Activated naive CD8-positive, alpha-beta T cell treated with anti-CD3 and anti-CD28 coated beads, Interleukin-2, amount 50 U/mL, for 16 hours (primary cell): Measurements from ENCODE around the gene ZNF423.
"Not testable (repeated sequence)": the region's sequence is repeated elsewhere in the genome, so short reads cannot be mapped to it uniquely, and the experiment has no call there.

Source experiments
- DNase-seq: peaks from one replicate; pipeline ENCODE4 v3.0.0-alpha.2; 2020; ENCODE audit warnings: low read depth, low spot score

The ZNF423 gene

DNA sequence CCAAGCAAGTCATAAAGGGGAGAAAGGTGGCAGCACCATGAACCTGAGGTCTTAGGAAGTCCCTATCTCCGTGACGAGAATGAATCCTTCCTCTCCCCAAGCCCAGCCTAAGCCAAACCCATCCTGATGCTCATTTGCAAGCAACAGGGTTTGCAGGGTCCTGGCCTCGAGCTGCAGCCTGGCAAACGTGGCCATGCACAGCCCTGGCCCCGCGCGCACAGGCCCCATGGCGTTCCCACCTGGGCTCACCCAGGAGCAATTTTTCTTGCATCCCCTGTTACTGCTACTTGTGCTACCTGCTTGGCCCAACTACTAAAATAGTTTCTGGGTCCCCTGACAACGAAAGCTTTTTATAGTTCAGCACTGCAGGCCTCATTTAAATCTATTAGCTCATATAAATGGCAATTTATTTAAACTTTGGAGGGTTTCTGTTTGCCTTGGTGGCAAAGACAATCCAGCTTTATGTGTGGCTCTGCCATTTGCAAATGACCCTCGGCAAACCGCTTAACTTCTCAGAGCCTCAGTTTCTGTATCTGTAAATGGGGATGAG, 340.8 kb downstream of the ZNF423 start:
- DNase-seq, result no peak

DNA sequence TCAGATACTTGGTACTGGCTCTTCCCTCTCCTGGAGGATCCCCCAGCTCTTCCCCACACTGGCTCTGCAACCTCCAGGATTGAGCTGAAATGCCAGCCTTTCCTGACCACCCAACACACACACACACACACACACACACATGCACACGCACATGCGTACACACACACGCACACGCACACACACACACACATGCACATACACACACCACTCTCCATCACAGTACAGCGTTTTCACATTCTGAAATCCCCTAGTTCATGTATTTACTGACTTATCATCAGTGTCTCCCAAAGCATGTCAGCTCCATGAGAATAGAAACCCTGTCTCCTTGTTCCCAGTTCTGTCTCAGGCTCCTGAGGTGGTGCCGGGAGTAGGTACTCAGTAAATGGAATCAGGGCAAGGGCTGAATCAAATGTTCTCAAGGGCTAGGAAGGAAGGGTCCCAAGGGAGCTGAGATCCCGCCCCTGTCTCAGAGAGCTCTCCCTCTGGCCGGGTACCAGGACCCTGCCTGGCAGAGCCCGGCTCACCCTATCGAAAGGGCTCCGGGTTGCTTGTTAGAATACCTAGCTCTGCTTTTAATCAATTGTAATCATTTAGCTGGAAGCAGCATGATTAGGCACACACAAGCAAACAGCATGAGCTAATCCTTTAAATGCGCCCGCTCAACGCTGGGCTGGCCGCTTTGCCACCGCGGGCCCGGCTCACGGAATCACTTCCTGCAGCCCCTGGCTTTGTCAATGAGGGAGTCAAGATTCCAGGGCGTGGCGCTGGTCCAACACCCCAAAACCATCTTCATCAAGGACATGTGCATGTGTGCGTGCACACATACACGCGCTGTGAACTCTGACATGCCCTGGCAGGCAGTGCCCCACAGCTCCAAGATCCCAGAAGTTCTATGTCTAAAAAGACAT, 341.6 kb downstream of the ZNF423 start:
- DNase-seq, result no peak

DNA sequence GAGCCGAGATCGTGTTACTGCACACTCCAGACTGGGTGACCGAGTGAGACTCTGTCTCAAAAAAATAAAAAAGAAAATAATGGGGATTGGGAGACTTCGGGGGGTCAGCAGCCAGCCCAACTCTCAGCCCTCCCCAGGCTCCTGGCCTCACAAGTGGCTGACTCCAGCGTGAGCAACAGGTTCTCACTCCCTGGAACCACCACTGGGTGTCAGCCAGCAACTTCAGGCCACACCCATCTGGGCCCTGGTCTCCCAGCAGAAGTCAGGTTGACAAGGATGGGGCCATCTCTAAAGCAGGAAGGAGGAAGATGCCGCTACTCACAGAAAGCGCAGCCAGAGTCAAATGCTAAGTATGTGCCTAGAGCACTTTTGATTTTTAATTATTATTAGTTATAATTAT, 342.9 kb downstream of the ZNF423 start:
- DNase-seq, result no peak

- DNase-seq, result no peak
Observed at GRCh38 chr16:49510654-49511305, 345.1 kb downstream of the ZNF423 start.

DNA sequence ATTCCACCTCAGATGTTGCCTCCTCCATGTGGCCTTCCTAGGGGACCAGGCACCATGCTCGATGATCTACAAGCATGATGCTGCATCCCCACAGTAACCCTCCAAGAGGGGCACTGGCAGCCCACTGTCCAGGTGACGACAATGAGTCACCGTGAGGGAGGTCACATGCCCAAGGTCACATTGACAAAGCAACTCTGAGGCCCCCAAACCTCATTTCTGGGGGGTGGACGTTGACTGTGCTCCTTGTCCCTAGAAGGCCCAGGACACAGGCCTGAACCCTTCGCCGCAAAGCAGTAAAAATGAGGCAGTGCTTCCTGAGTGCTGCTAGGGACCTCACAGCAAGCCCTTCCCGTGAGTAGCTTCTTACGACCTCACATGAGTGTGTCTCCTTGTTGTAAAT, 345.8 kb downstream of the ZNF423 start:
- DNase-seq, result no peak

GRCh38 chr16:49506058-49507013, 349.6 kb downstream of the ZNF423 start:
- not testable (repeated sequence) for DNase-seq

DNA sequence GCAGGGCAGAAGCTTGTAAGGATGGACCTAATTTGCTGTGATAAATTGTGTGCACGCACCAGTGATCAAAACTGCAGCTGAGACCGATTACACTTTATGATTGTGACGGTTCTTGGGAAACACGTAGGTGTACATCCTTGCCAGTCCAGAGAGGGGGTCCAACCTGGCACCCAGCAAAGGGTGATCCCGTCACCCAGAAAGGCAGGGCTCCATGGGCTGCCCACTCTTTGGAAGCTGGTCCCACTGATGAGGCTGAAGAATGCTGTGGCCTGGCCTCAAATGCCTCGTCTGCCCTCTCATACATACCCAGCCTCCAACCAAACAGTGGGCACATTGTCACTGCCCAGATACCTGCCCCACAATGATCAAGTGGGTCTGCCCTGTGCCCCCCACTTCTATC, 350.4 kb downstream of the ZNF423 start:
- no peak for DNase-seq

DNA sequence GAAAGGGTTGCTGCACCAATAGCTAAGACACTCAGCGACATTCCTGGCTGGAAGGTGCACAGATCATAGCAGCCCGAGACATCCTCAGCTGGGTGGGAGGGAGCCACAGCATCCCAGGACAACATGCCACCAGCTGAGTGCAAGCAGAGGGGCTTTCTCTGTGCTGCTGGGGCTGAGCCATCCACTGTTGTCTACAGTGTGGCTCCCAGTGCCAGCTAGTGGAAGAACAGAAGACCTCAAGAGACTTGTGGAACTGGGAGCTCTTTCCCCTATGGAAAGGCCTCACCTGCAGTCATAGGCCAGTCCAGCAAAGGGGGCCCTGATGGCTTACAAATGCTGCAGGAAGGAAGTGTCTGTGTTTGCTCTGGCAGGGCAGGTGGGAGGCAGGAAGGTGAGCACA, 351.3 kb downstream of the ZNF423 start:
- no peak for DNase-seq

GRCh38 chr16:49504023-49504364, 351.9 kb downstream of the ZNF423 start:
- no peak for DNase-seq

DNA sequence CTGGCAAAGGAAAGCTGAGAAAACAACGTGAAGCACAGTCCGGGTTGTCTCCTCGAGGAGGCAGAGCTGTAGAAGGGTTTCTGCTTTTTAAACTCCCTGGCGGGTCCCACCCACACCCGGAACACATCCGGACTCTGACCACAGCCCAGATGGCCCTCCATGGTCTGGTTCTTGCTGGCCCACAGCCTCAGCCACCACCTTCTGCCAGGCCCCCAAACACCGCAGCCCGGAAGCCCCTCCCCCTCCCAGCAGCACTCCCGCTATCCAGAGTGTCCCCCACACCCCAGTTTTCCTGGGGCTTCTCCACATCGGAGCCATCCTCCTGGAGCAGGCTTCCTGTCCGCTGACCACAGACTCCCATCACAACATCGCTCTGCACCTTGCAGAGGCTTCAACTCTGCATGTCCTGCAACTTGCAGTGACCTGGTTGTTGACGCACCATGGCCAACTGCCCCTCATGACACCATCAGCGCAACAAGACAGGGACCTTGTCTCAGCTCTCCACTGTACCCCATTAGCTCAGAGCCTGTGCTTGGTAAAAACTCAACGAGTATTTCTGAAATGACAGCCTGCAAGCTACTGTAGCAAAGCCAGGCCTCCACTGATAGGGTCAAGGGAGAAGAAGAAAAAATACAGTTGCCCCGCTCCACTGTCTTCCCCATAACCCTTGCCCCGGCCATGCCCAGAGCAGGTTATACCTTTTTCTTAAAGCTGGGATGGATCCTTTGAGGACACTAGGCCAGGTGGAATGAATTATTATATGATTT, 352.5 kb downstream of the ZNF423 start:
- no peak for DNase-seq

DNA sequence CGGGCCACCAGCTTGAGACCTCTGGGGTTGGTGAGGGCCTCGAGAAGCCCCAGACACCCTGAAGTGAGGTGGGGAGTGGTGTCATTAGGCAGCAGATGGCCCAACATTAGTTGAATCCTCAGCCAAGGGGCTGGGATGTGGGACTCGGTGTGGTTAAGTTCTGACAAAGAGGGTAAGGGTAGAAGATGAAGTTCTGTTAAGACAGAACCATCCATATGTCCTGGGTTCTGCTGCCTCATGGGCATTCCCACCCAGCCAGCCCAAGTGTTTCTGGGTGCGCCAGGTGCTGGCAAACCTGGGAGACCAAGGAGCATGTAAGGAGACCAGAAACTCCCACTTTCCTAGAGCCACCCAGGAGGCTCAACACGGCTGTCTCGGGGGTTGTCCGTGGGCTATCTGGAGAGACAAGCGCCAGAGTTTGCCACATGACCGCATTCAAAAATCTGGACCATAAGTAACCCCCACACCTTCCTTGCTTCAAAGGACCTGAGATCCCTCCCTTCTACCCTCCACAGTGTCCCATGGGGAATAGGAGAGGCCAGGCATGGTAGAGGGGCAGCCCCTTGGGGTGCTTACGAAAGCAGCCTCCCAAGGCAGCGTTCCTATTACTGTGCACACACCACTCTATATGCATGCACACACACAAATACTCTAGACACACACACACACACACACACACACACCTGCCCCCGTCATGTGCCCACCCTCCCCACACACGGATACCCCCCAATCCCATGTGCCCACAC, 353.6 kb downstream of the ZNF423 start:
- DNase-seq, result no peak

DNA sequence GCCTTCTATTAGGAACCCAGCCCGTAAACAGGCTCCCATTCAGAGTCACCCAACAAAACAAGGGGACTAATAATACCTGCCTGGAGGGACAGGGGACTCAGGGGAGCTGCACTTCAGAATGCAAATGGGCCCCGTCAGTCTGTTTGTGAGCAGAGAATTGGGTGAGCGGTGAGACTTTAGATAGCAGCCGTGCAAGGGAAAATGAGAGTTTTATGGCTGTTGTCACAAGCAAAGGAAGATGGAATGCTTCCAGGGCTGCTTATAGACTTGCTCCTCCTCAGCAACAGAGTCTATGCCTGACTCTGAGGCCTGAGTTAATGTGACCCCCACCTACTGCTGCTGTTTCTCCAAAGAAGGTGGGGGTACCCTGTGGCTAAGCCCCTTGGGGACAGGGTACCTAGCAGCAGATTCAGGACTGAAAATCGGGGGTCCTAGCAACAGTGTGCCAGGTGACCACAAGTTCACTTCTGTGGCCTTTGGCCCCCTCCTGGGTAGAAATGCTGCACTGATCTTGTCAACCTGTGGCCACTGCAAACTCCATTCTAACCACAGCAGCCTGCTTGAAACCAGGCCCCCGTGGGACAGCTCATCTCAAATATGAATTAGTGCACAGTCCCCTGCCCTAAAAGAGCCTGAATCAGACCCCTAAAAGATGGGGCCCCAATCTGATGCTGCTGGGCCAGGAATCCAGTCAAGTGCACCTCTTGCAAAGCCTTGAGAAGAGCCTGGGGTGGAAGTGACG, 355.9 kb downstream of the ZNF423 start:
- no peak for DNase-seq

GRCh38 chr16:49499414-49499785, 356.5 kb downstream of the ZNF423 start:
- DNase-seq, result no peak

DNA sequence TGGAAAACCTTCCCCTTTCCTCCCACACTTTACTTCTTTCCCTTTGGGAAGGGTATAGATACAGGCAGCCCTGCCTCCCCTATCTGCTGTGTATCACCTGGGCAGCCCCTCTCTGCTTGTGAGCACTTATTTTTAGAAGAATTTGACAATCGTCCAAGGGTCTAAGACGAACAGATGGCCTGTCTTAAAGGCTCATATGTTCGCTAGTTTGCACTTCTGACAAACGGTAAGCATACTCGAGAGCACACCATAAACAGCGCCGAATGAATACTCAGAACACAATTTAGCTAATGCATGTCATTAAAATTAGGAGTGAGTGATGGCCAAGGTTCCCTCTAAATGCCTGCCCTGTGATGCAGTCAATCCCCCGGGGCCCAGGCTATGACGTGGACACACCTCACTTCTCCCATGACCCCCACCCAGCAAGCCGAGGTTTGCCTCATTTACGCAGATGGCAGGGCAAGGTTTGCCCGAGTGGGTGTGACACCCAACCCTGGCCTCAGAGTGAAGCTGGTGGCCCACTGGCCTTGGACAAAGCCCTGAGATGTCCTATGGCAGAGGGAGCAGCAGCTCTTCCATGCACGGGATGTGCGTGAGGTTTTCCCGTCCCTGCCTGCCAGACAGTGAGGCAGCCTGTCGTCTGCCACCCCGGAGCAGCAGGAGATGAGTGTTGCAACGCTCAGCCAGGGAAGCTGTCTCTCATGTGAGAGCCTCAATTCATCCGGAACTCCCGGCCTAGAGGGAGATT, 357.1 kb downstream of the ZNF423 start:
- no peak for DNase-seq

- DNase-seq, result no peak
Observed at GRCh38 chr16:49498264-49498663, 357.6 kb downstream of the ZNF423 start.

- no peak for DNase-seq
Observed at GRCh38 chr16:49497466-49497865, 358.4 kb downstream of the ZNF423 start.

- no peak for DNase-seq
Observed at GRCh38 chr16:49496656-49497055, 359.3 kb downstream of the ZNF423 start.

- no peak for DNase-seq
Observed at GRCh38 chr16:49495596-49496355, 360.1 kb downstream of the ZNF423 start.
